ENCODE measurements around the gene GNB3.

GNB3 gene

GRCh38 chr12:6858799-6859198 is 18.1 kb downstream of the GNB3 start:
- Histone ChIP-seq H3K27ac (ENCODE audit: low read length) (no peak overlapping the region), H3F3A (ENCODE audit: insufficient read depth, low read length) (no peaks in the 10 kb centered on the region), H3K27me3 (replicated peaks; ENCODE audit: insufficient read depth, low read length) (no peaks in the 10 kb centered on the region), H2AFZ (ENCODE audit: low read length) (no peak overlapping the region), H3K9me2 (replicated peaks; ENCODE audit: insufficient read depth, low read length) (no peaks in the 10 kb centered on the region), H3K36me3 (replicated peaks; ENCODE audit: insufficient read depth, low read length) (peaks cover 17% of the 10 kb centered on the region), H3K4me2 (ENCODE audit: low read depth, low read length) (no peak overlapping the region), H3K4me3 (ENCODE audit: low read length) (no peak overlapping the region), H3K9me3 (replicated peaks; ENCODE audit: insufficient read depth, low read length) (no peaks in the 10 kb centered on the region), H3K9ac (ENCODE audit: low read length) (no peak overlapping the region), H3K79me2 (ENCODE audit: low read length) (peaks cover 26% of the 10 kb centered on the region), H4K20me1 (ENCODE audit: insufficient read depth, low read length) (no peaks in the 10 kb centered on the region), H3K4me1 (ENCODE audit: low read length) (peaks cover 4% of the 10 kb centered on the region)
- DNase-seq = no peak
- TF ChIP-seq EZH2phosphoT487 (IDR thresholded peaks at IDR 0.05; ENCODE audit: low read length) = no peak
- no peak for TF ChIP-seq EZH2 (optimal IDR thresholded peaks at IDR 0.05; ENCODE audit: low read depth, low read length)
- no peak for TF ChIP-seq CTCF (IDR thresholded peaks at IDR 0.05; ENCODE audit: low read length)

- H3K27ac ChIP-seq (ENCODE audit: low read length) = no peak overlapping the region
- TF ChIP-seq CTCF (IDR thresholded peaks at IDR 0.05; ENCODE audit: low read length) (no peak), EZH2 (optimal IDR thresholded peaks at IDR 0.05; ENCODE audit: low read depth, low read length) (no peak), EZH2phosphoT487 (IDR thresholded peaks at IDR 0.05; ENCODE audit: low read length) (no peak)
- no peaks in the 10 kb centered on the region for H3K4me1 ChIP-seq (ENCODE audit: low read length)
These were observed 19.4 kb downstream of the GNB3 start for GRCh38 chr12:6860116-6860515.

GRCh38 chr12:6860942-6861341 is 20.2 kb downstream of the GNB3 start:
- H3K36me3 ChIP-seq (replicated peaks; ENCODE audit: insufficient read depth, low read length) = peaks cover 17% of the 10 kb centered on the region
- no peaks in the 10 kb centered on the region for H3K9me3 ChIP-seq (replicated peaks; ENCODE audit: insufficient read depth, low read length)
- no peak overlapping the region for H2AFZ ChIP-seq (ENCODE audit: low read length)
- DNase-seq = no peak
- H4K20me1 ChIP-seq (ENCODE audit: insufficient read depth, low read length) = no peaks in the 10 kb centered on the region
- no peak overlapping the region for H3K27ac ChIP-seq (ENCODE audit: low read length)
- TF ChIP-seq EZH2 (optimal IDR thresholded peaks at IDR 0.05; ENCODE audit: low read depth, low read length) (no peak), EZH2phosphoT487 (IDR thresholded peaks at IDR 0.05; ENCODE audit: low read length) (no peak), CTCF (IDR thresholded peaks at IDR 0.05; ENCODE audit: low read length) (no peak)
- no peak overlapping the region for H3K9ac ChIP-seq (ENCODE audit: low read length)
- H3K79me2 ChIP-seq (ENCODE audit: low read length) = peaks cover 5% of the 10 kb centered on the region; the same call in 1 of the 2 replicates
- no peak overlapping the region for H3K4me3 ChIP-seq (ENCODE audit: low read length)
- no peaks in the 10 kb centered on the region for H3K4me1 ChIP-seq (ENCODE audit: low read length)
- H3K4me2 ChIP-seq (ENCODE audit: low read depth, low read length) = no peak overlapping the region
- H3F3A ChIP-seq (ENCODE audit: insufficient read depth, low read length) = no peaks in the 10 kb centered on the region
- no peaks in the 10 kb centered on the region for H3K9me2 ChIP-seq (replicated peaks; ENCODE audit: insufficient read depth, low read length)
- no peaks in the 10 kb centered on the region for H3K27me3 ChIP-seq (replicated peaks; ENCODE audit: insufficient read depth, low read length)

More at GRCh38 chr12:6860116-6860515, 19.4 kb downstream of the GNB3 start:
- Histone ChIP-seq H3K9me3 (replicated peaks; ENCODE audit: insufficient read depth, low read length) (no peaks in the 10 kb centered on the region), H3K79me2 (ENCODE audit: low read length) (peaks cover 13% of the 10 kb centered on the region), H3F3A (ENCODE audit: insufficient read depth, low read length) (no peaks in the 10 kb centered on the region), H3K9ac (ENCODE audit: low read length) (no peak overlapping the region), H3K9me2 (replicated peaks; ENCODE audit: insufficient read depth, low read length) (no peaks in the 10 kb centered on the region), H3K27me3 (replicated peaks; ENCODE audit: insufficient read depth, low read length) (no peaks in the 10 kb centered on the region), H3K4me2 (ENCODE audit: low read depth, low read length) (no peak overlapping the region), H3K4me3 (ENCODE audit: low read length) (no peak overlapping the region), H4K20me1 (ENCODE audit: insufficient read depth, low read length) (no peaks in the 10 kb centered on the region), H3K36me3 (replicated peaks; ENCODE audit: insufficient read depth, low read length) (peaks cover 17% of the 10 kb centered on the region), H2AFZ (ENCODE audit: low read length) (no peak overlapping the region)
- DNase-seq = no peak
